ENCODE results near the gene ESR2. TPM values are rescaled to one million over a fixed set of nuclear protein-coding genes. Genes with fewer than 3 reads are reported as not detected.

The ESR2 gene
- total and polyA plus RNA-seq, 2 of the 8 experiments (the other 6 are each of a cell fraction or from before 2014, with no cell fraction given), result 0.19 to 0.23 TPM

GRCh38 chr14:64215274-64215673, 78.9 kb downstream of the ESR2 start:
- Histone ChIP-seq H2BK12ac (ENCODE audit: low read depth, low read length) (no peak overlapping the region), H4K8ac (ENCODE audit: extremely low read depth, insufficient read depth, low read length) (no peak overlapping the region), H3K56ac (replicated peaks; ENCODE audit: insufficient read length, low read depth, low read length) (no peak overlapping the region), H2BK5ac (ENCODE audit: low read depth, low read length) (no peak overlapping the region), H4K5ac (ENCODE audit: insufficient read length, low read depth, low read length) (no peak overlapping the region), H4K20me1 (replicated peaks in 1 of 2; ENCODE audit: control insufficient read depth in 1 of 2, insufficient read depth in 2 of 2, low read length in 2 of 2) (peaks cover 2 to 3% of the 10 kb centered on the region in 2 experiments), H3K27me3 (replicated peaks in 1 of 4; ENCODE audit: control insufficient read depth in 3 of 4, extremely low read depth in 1 of 4, insufficient read depth in 3 of 4, low read length in 3 of 4) (no peaks in the 10 kb centered on the region), H3K4me3 (ENCODE audit: extremely low read depth in 1 of 4, insufficient read depth in 2 of 4, low read depth in 3 of 4, low read length in 4 of 4) (no peak overlapping the region), H3K4me2 (ENCODE audit: insufficient read depth in 1 of 2, low read depth in 2 of 2, low read length in 2 of 2) (no peak overlapping the region), H2BK15ac (ENCODE audit: low read length) (no peak overlapping the region), H3K18ac (ENCODE audit: extremely low read depth, low read length) (no peak overlapping the region), H3K9me3 (ENCODE audit: insufficient read depth in 2 of 2, low read depth in 1 of 2, low read length in 1 of 2) (no peaks in the 10 kb centered on the region), H3K79me1 (ENCODE audit: low read depth, low read length) (no peaks in the 10 kb centered on the region), H3K23ac (ENCODE audit: insufficient read length) (no peak overlapping the region), H3K14ac (ENCODE audit: insufficient read length) (no peak overlapping the region), H3K79me2 (ENCODE audit: control insufficient read depth in 1 of 2, insufficient read depth in 2 of 2, low read length in 2 of 2) (no peaks in the 10 kb centered on the region), H2AFZ (ENCODE audit: low read length) (no peak overlapping the region), H2AK5ac (ENCODE audit: low read depth, low read length) (no peak overlapping the region), H2BK20ac (ENCODE audit: low read length) (no peak overlapping the region), H3K27ac (ENCODE audit: low read depth, low read length) (no peak overlapping the region), H4K91ac (replicated peaks; ENCODE audit: insufficient read length, low read length) (no peak overlapping the region), H3K4ac (replicated peaks; ENCODE audit: insufficient read length, low read depth, low read length) (no peak overlapping the region), H3K9ac (replicated peaks in 1 of 4; ENCODE audit: extremely low read depth in 1 of 4, low read depth in 3 of 4, low read length in 3 of 4) (no peak overlapping the region), H3K4me1 (replicated peaks in 1 of 4; ENCODE audit: control insufficient read depth in 3 of 4, insufficient read depth in 4 of 4, low read length in 3 of 4) (no peaks in the 10 kb centered on the region), H3K23me2 (ENCODE audit: low read depth, low read length) (no peaks in the 10 kb centered on the region), H3K36me3 (ENCODE audit: control insufficient read depth in 2 of 4, insufficient read depth in 4 of 4, low read length in 3 of 4) (peaks cover 9 to 71% (median 42%) of the 10 kb centered on the region in 4 experiments; a peak in 7 of 8 replicates), H2BK120ac (replicated peaks; ENCODE audit: low read depth, low read length) (no peak overlapping the region)
- 91% methylated on average over 10 of the region's 10 CpGs; no CpG with 5 or more reads in 1 of the 2 experiments for WGBS, 2 experiments (ENCODE audit: extremely low coverage in 1 of 2, insufficient coverage in 1 of 2, insufficient read length in 1 of 2, insufficient replicate concordance in 2 of 2, low coverage in 1 of 2, low lambda C conversion rate in 2 of 2, missing lambda C conversion rate in 1 of 2)
- POLR2A ChIA-PET (ENCODE audit: partially characterized antibody), result no interaction called here
- FAIRE-seq (no peak), DNase-seq (ENCODE audit: low read depth in 1 of 2, low spot score in 2 of 2) (no peak)
- TF ChIP-seq EP300 (IDR thresholded peaks at IDR 0.05; ENCODE audit: borderline replicate concordance in 1 of 2, low read depth in 2 of 2, low read length in 2 of 2), result no peak
- TF ChIP-seq CHD1 (IDR thresholded peaks at IDR 0.05; ENCODE audit: low read depth, low read length), result no peak
- no peak for TF ChIP-seq ASH2L (IDR thresholded peaks at IDR 0.05; ENCODE audit: low read length)
- no peak for TF ChIP-seq POLR2AphosphoS5 (IDR thresholded peaks at IDR 0.05; ENCODE audit: low read depth, low read length)
- TF ChIP-seq SIN3A (conservative IDR thresholded peaks at IDR 0.05 in 1 of 2, IDR thresholded peaks at IDR 0.05 in 1 of 2; ENCODE audit: low read depth in 1 of 2, low read length in 2 of 2), result no peak
- no peak for TF ChIP-seq MAFK (IDR thresholded peaks at IDR 0.05; ENCODE audit: low read depth, low read length)
- CTCF ChIA-PET (ENCODE audit: partially characterized antibody), result interaction anchor here (0.6 to 1.2 kb wide), 4 partner anchors 20 to 29 kb away, joined by 3 to 5 read pairs (median 4); no protein-coding TSS in a partner anchor
